Sigmoid colon (tissue), 4 donors: Measurements from ENCODE around the gene CAPN5.

Experiments
- CTCF ChIP-seq, 4 experiments: fragments of 450-650 bp in 3 of 4; fragments of 200-600 bp in 1 of 4; IDR thresholded peaks; one replicate each; pipeline ENCODE4 v1.5.1; 2016 to 2019; ENCODE audit warnings: antibody characterized with exemption in 4 of 4, mild to moderate bottlenecking in 3 of 4, moderate library complexity in 2 of 4
- POLR2A ChIP-seq, 2 donors: fragments of 450-650 bp; IDR thresholded peaks; one replicate each; pipeline ENCODE4 v1.6.1; 2016; ENCODE audit warnings: antibody characterized with exemption in 2 of 2, mild to moderate bottlenecking in 2 of 2, moderate library complexity in 2 of 2
- POLR2AphosphoS5 ChIP-seq, 4 donors: sonication (generic); formaldehyde crosslinking; IDR thresholded peaks; one replicate each; pipeline ENCODE4 v1.6.1; 2017; ENCODE audit warnings: antibody characterized with exemption in 4 of 4

GRCh38 chr11:77124041-77124440, 57.3 kb downstream of the CAPN5 start:
- TF ChIP-seq POLR2A (IDR thresholded peaks at IDR 0.05) (no peak), CTCF (IDR thresholded peaks at IDR 0.05) (no peak), POLR2AphosphoS5 (IDR thresholded peaks at IDR 0.05) (no peak)
